ENCODE data around the gene PLAU. TPM values are rescaled to one million over a fixed set of nuclear protein-coding genes. Genes with fewer than 3 reads are reported as not detected.
"Not testable (repeated sequence)": the region's sequence is repeated elsewhere in the genome, so short reads cannot be mapped to it uniquely, and the experiment has no call there.

The PLAU gene
- total RNA-seq, 1 experiment from 2014 or later: 552 TPM

- DNase-seq (ENCODE audit: low read depth): no peak
Observed at GRCh38 chr10:73876566-73876965, 34.4 kb upstream of the PLAU start.

- peak; percentile 66 for DNase-seq (ENCODE audit: low read depth)
Observed at GRCh38 chr10:73876971-73877370, 34.0 kb upstream of the PLAU start.

GRCh38 chr10:73877533-73878160, 33.3 kb upstream of the PLAU start:
- DNase-seq (ENCODE audit: low read depth): no peak

GRCh38 chr10:73878365-73878764, 32.6 kb upstream of the PLAU start:
- no peak for DNase-seq (ENCODE audit: low read depth)

DNA sequence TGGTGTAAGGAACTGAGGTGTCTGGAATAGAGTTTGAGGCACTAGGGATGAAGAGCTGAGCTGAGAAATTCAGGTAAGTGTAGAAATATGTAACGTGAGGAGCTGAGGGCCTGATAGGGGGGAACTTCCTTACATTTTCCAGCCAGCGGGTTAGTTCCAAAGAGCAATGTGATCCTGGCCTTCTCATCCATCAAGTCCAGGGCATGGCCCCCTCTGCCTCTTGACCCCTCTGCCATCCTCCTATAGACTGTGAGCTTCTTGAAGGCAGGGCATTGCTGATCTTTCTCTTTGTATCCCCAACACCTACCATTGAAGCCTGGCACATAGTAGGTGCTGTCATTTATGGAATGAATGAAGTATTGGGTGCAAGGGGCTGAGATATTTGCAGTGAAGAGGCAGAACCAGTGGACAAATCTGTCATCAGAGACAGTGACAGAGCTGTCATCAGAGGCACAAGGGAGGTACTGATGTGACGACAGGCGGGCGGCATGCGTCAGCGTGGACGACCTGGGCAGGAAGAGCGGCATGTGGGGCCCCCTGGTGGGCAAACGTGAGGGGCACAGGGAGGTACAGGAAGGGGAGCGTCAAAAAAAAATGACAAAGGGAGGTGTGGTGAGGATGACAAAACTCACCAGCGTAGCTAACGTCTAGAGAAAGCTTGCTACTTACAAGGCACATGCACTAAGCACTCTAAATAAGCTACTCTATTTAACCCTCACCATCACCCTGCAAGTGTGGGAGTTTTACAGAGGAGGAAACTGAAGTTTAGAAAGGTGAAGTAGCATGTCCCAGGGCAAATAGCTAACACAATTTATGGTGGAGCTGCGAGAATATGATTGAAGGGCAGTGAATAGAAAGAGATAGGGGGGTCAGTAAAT, 31.4 kb upstream of the PLAU start:
- peak; percentile 90 for DNase-seq (ENCODE audit: low read depth)

GRCh38 chr10:73881221-73881919, 29.6 kb upstream of the PLAU start:
- DNase-seq (ENCODE audit: low read depth): peak; percentile 52

GRCh38 chr10:73884017-73884416, 26.9 kb upstream of the PLAU start:
- no peak for DNase-seq (ENCODE audit: low read depth)

GRCh38 chr10:73886085-73886529, 24.8 kb upstream of the PLAU start:
- DNase-seq (ENCODE audit: low read depth): peak; percentile 81

- peak; percentile 33 for DNase-seq (ENCODE audit: low read depth)
Observed at GRCh38 chr10:73886661-73887293, 24.2 kb upstream of the PLAU start.

DNA sequence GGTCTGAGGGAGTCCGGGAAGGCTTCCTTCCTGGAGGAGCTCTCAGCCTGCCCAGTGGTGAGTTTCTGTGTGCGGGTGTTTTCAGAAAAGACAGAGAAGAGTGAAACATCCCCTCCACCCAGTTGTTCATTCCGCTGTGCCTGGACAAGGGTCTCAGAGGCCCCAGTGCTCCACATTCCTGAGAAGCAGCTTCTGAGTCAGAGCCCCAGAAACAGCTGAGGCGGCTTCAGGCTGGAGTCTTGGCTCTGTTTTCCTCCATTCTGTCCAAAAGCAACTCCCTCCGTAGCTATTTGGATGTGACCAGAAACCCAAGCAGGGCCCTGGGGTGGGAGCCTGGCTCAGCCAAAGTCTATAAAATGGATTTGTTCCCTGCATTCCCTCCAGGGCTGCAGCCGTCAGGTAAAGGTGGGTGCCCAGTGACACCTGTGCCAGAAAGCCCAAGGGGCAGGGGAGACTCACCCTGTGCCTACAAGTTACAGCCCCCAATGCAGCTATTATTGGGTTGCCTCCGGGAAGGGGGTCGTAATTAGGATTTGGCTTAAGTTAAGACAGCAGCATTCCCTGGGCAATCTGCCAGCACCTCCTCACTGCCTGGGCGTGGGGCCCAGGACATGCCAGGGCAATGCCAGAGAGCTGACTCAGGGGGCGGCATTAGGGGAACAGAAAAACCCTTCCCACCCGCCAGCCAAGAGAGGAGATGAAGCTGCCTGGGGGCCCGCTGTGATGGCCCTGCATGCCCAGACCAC, 23.5 kb upstream of the PLAU start:
- DNase-seq (ENCODE audit: low read depth): peak; percentile 94

GRCh38 chr10:73888514-73888913, 22.4 kb upstream of the PLAU start:
- no peak for DNase-seq (ENCODE audit: low read depth)

- peak; percentile 69 for DNase-seq (ENCODE audit: low read depth)
Observed at GRCh38 chr10:73889014-73889413, 21.9 kb upstream of the PLAU start.

GRCh38 chr10:73889416-73889815, 21.5 kb upstream of the PLAU start:
- DNase-seq (ENCODE audit: low read depth): not testable (repeated sequence)

DNA sequence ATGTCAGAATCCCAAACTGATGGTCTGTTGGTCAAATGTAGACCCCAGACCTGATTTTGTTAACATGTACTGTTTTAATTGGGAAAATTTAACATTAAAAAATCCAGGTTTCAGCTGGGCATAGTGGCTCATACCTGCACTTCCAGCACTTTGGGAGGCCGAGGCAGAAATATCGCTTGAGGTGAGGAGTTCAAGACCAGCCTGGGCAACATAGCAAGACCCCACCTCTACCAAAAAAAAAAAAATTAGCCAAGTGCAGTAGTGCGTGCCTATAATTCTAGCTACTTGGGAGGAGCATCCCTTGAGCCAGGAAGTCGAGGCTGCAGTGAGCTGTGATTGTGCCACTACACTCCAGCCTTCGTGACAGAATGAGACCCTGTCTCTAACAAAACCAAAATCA, 20.7 kb upstream of the PLAU start:
- no peak for DNase-seq (ENCODE audit: low read depth)

GRCh38 chr10:73890830-73891229, 20.1 kb upstream of the PLAU start:
- not testable (repeated sequence) for DNase-seq (ENCODE audit: low read depth)

- no peak for DNase-seq (ENCODE audit: low read depth)
Observed at GRCh38 chr10:73891540-73891939, 19.4 kb upstream of the PLAU start.

- DNase-seq (ENCODE audit: low read depth): no peak
Observed at GRCh38 chr10:73892310-73893030, 18.5 kb upstream of the PLAU start.

GRCh38 chr10:73893426-73893825, 17.5 kb upstream of the PLAU start:
- DNase-seq (ENCODE audit: low read depth): no peak

DNA sequence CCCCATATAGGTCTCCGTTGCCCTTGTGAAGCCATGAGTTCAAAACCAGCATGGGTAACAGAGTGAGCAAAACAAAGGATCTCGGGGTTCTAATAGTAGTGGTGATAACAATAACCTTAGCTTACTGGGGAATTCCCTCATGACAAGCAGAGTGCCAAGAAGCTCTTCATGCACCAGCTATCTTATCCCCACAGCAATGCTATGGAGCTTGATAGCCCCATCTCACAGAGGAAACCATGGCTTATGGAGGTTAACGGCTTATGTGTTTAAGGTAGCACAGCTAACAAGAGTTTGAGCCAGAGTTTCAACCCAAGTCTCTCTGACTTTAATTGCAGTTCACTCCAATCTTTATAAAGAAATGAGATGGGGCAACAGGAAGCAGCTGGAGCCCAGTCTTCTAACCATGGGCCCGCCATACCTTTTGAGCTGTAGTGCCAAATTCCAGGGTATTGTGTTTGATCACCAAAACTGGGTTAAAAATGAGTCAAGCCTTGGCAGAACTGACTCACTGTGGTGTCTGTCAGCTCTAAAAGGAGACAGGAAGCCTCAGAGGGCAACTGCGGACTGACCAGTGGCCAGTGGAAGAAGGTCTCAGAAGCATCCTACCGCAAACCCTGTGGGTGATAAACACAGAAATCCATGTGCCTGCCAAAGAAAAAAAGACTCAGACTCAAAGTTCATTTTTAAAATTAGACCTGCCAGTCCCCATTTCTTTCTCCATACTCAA, 16.5 kb upstream of the PLAU start:
- peak; percentile 97 for DNase-seq (ENCODE audit: low read depth)
